Cardiac fibroblast (primary cell): ENCODE measurements around the gene ANKS1B.

Source experiments
- DNase-seq, 2 donors: peaks; one replicate each; pipeline versions ENCODE4 v3.0.0 to v3.0.0-alpha.2; 2010; ENCODE audit warnings: low read depth in 2 of 2
- H3K4me3 ChIP-seq, 2 donors: replicated peaks in 1 of 2; 1 replicate in 1 of 2; 2 replicates in 1 of 2; pipeline ENCODE4 v1.5.1; 2011; ENCODE audit warnings: low read depth in 2 of 2, low read length in 2 of 2, mild to moderate bottlenecking in 2 of 2, moderate library complexity in 1 of 2
- TF ChIP-seq, protein P1 (sequence below): IDR thresholded peaks from one replicate; pipeline ENCODE4 v1.5.1; 2011; ENCODE audit warnings: low read depth, mild to moderate bottlenecking, low read length, inconsistent platforms

The ANKS1B gene

DNA sequence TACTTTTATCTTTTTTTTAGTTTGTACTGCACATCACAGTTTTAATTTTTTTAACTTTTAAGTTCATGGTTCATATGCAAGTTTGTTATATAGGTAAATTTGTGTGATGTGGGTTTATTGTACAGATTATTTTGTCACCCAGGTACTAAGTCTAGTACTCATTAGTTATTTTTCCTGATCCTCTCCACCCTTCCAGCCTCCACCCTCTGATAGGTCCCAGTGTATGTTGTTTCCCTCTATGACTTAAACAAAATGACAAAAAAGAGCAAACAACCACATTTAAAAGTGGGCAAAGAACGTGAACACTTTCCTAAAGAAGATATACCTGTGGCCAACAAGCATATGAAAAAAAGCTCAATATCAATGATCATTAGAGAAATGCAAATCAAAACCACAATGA, 273.5 kb downstream of the ANKS1B start:
- TF ChIP-seq, protein P1, sequence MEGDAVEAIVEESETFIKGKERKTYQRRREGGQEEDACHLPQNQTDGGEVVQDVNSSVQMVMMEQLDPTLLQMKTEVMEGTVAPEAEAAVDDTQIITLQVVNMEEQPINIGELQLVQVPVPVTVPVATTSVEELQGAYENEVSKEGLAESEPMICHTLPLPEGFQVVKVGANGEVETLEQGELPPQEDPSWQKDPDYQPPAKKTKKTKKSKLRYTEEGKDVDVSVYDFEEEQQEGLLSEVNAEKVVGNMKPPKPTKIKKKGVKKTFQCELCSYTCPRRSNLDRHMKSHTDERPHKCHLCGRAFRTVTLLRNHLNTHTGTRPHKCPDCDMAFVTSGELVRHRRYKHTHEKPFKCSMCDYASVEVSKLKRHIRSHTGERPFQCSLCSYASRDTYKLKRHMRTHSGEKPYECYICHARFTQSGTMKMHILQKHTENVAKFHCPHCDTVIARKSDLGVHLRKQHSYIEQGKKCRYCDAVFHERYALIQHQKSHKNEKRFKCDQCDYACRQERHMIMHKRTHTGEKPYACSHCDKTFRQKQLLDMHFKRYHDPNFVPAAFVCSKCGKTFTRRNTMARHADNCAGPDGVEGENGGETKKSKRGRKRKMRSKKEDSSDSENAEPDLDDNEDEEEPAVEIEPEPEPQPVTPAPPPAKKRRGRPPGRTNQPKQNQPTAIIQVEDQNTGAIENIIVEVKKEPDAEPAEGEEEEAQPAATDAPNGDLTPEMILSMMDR, result no peak
- H3K4me3 ChIP-seq, result no peak overlapping the region
- DNase-seq, result no peak

DNA sequence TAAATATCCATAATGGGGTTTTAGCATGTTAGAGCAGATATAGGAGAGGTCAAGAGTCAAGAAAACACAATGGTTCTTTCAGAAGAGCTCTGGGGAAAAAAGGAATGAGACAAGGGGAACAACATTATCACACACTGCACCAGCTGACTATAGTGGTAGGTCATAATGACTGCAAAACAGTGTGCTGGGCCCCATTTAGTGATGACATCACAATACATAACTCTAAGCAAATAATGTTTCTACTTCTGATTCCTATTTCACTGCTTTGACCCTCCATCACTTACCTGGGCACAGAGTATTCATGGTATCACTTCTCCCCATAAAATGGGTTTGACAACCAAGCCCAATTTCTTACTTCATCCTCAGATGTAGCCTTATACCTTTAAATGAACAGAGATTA, 275.1 kb downstream of the ANKS1B start:
- DNase-seq, result no peak
- no peak overlapping the region for H3K4me3 ChIP-seq
- TF ChIP-seq, protein P1, result no peak

DNA sequence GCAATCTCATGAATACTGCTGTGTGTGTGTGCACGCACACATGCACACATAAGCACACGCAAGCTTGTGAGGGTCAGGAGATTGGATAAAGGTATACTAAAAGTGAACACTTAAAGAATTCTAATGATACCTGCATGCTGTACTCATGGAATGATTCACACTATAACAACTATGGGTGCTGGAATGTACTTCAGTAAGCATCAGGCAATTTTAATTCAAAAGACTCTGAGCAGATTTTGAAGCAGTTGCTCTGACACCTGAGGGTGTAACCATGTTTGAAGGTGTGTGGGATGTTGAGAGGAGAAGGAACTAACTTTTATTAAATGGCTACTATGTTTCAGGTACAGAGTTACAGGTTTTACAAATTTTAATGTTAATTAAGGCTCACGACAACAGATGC, 275.6 kb downstream of the ANKS1B start:
- DNase-seq, result no peak
- TF ChIP-seq, protein P1, result no peak
- no peak overlapping the region for H3K4me3 ChIP-seq

DNA sequence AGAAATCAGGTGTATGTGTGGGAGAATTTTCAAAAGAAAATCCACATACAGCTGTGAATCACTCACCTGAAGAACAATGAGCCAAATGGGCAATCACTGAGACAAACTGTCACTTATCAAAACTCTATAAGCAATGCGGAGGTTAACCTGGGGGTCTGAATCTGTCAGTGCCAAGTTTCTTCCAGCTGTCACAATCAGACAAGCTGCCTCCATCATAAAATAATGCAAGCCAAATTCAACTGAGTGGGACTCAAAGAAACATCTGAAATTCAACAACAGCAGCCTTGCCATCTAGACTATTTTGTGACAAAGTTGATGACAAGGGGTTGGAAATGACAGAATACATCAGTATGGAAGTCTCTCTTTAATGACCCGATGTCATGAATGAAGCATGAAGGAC, 276.9 kb downstream of the ANKS1B start:
- TF ChIP-seq, protein P1, result no peak
- H3K4me3 ChIP-seq, result no peak overlapping the region
- no peak for DNase-seq

DNA sequence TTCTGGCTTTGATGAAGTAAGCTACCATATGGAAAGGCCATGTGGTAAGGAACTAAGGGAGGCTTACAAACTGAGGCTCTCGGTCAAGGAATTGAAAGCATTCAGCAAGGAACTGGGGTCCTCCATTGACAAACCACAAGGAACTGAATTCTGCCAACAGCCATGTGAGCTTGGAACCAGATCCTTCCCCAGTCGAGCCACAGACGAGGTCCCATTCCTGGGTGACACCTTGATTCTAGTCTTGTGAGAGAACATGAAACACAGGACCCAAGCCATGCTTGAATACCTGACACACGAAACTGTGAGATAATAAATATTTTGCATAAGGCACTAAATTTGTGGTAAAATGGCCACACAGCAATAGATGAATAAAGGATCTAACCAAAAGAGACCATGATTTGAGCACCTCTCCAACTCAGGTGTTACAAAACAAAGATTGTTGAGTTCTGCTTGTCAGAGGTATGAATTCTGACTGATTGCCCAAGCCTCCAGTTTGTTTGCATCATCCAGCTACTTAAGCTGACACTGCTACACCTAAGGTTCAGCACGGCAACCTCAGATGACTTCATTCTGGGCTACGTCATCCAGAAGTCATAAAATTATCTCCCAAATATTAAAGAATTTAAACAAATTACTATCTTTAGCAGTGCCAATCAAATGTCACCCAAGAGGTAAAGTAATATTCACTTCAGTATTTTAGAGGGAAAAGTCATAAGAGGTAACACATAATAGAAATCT, 277.8 kb downstream of the ANKS1B start:
- no peak overlapping the region for H3K4me3 ChIP-seq

DNA sequence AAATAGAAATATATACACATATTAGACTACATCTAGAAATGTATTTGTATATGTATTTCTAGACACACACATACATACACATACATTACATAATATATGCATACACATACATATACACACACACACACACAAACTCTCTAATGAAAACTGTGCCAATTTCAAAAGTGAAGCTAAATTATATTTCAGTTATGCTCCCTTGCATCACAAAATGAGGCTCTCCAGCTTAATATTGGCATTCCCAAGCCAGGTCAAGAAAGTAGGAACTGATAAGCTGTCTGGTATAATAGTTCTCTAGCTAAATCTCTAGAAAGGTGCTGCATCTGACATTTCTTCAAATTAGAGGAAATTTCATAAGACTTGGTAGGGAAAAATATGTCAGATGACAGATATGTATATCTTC, 280.3 kb downstream of the ANKS1B start:
- no peak for DNase-seq
- TF ChIP-seq, protein P1, result no peak
- no peak overlapping the region for H3K4me3 ChIP-seq

More for the DNA sequence above, 277.8 kb downstream of the ANKS1B start:
- TF ChIP-seq, protein P1, result no peak
- no peak for DNase-seq

DNA sequence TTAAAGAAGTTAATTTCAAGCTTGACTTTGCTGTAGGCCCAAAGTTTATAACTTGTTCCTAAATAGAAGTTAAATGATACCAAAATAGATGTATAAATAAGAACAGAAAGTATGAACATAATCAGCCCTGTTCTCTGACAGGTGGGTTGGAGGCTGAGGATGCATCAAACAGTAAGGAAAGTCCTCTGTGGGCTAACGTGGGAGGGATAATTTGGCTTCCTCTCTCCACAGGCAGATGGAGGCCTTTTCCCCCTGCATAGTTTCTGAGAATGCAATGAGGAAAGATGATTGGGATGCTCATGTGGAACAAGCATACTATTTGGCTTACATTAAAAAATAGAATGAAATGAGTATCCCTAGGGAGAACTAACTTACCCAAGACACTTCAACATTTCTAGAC, 280.7 kb downstream of the ANKS1B start:
- no peak overlapping the region for H3K4me3 ChIP-seq
- no peak for DNase-seq
- TF ChIP-seq, protein P1, result no peak
